Mesendoderm (in vitro differentiated cells): Measurements from ENCODE around the gene BORCS8. TPM values are rescaled to one million over a fixed set of nuclear protein-coding genes. Genes with fewer than 3 reads are reported as not detected.

Experiments
- DNase-seq: peaks from one replicate; pipeline ENCODE4 v3.0.0; 2013
- H2AK5ac ChIP-seq: 2 replicates; pipeline ENCODE4 v1.6.1; 2013; ENCODE audit warnings: low read length, inconsistent platforms
- H2BK120ac ChIP-seq: 2 replicates; pipeline ENCODE4 v1.6.1; 2013; ENCODE audit warnings: low read depth, mild to moderate bottlenecking, low read length, moderate library complexity, mixed read lengths
- H2BK15ac ChIP-seq: replicated peaks from 2 replicates; pipeline ENCODE4 v1.6.1; 2013; ENCODE audit warnings: low read depth, mild to moderate bottlenecking, moderate library complexity
- H2BK5ac ChIP-seq: 2 replicates; pipeline ENCODE4 v1.6.1; 2013; ENCODE audit warnings: low read length, inconsistent platforms
- H3K18ac ChIP-seq: 2 replicates; pipeline ENCODE4 v1.6.1; 2013; ENCODE audit warnings: mild to moderate bottlenecking, low read length, mixed read lengths
- H3K23ac ChIP-seq: one replicate; pipeline ENCODE4 v1.6.1; 2013; ENCODE audit warnings: low read length
- H3K27ac ChIP-seq: 2 replicates; pipeline ENCODE4 v1.5.1; 2013; ENCODE audit warnings: low read depth, mild to moderate bottlenecking, inconsistent platforms, low read length, moderate library complexity
- H3K27me3 ChIP-seq: 2 replicates; pipeline ENCODE4 v1.6.1; 2013; ENCODE audit warnings: low read length, control low read depth, mild to moderate bottlenecking, inconsistent platforms; ENCODE audit not compliant: insufficient read depth, poor library complexity
- H3K36me3 ChIP-seq: 2 replicates; pipeline ENCODE4 v1.6.1; 2013; ENCODE audit warnings: low read length, inconsistent platforms; ENCODE audit not compliant: control insufficient read depth, insufficient read depth
- H3K4ac ChIP-seq: one replicate; pipeline ENCODE4 v1.6.1; 2013; ENCODE audit warnings: low read depth, mild to moderate bottlenecking, low read length, moderate library complexity
- H3K4me1 ChIP-seq: 2 replicates; pipeline ENCODE4 v1.6.1; 2013; ENCODE audit warnings: low read depth, low read length, inconsistent platforms; ENCODE audit not compliant: control insufficient read depth
- H3K4me2 ChIP-seq: 2 replicates; pipeline ENCODE4 v1.6.1; 2013; ENCODE audit warnings: low read length
- H3K4me3 ChIP-seq: 2 replicates; pipeline ENCODE4 v1.5.1; 2013; ENCODE audit warnings: mild to moderate bottlenecking, low read length
- H3K56ac ChIP-seq: one replicate; pipeline ENCODE4 v1.6.1; 2013; ENCODE audit warnings: low read length
- H3K79me1 ChIP-seq: 2 replicates; pipeline ENCODE4 v1.6.1; 2013; ENCODE audit warnings: low read length, inconsistent platforms
- H3K79me2 ChIP-seq: 2 replicates; pipeline ENCODE4 v1.6.1; 2013; ENCODE audit warnings: mild to moderate bottlenecking, low read length; ENCODE audit not compliant: control insufficient read depth, insufficient read depth
- H3K9ac ChIP-seq: 2 replicates; pipeline ENCODE4 v1.6.1; 2013; ENCODE audit warnings: low read length, inconsistent platforms
- H4K5ac ChIP-seq: one replicate; pipeline ENCODE4 v1.6.1; 2013; ENCODE audit warnings: low read length
- H4K8ac ChIP-seq: one replicate; pipeline ENCODE4 v1.6.1; 2013; ENCODE audit warnings: low read depth, mild to moderate bottlenecking, control low read depth, low read length, moderate library complexity
- WGBS: extraction: QIAGEN DNeasy Blood & Tissue Kit; methylation state at CpG from one replicate; pipeline ENCODE4 v1.1.7; 2013; ENCODE audit warnings: low lambda C conversion rate, missing lambda C conversion rate; ENCODE audit not compliant: insufficient coverage; ENCODE audit errors: extremely low coverage; 5-methylcytosine and 5-hydroxymethylcytosine counted together
- small RNA-seq: library from polyadenylated mRNA; stranded (forward); fragments of <200 nt; extraction: miRNeasy Mini kit (QIAGEN cat#:217004); gene quantifications from one replicate; pipeline ENCODE3, GENCODE V24; 2013; ENCODE audit not compliant: insufficient read depth

Gene BORCS8

DNA sequence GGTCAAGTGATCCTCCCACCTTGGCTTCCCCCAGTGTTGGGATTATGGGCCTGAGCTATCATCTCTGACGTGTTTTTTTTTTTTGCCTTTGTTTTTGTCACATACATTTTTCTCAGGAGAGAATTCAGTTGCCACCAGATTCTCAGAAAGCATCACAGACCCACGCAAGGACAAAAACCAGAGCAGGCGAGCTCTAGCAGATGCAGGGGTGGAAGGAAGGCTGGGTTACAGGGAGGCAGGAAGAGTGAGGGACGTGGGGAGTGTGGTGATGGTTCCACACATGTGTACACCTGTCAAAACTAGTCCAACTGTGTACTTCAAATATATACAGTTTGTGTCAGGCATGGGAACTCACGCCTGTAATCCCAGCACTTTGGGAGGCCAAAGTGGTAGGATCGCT, 58.0 kb downstream of the BORCS8 start:
- H4K8ac ChIP-seq: no peak overlapping the region
- H3K36me3 ChIP-seq: no peaks in the 10 kb centered on the region
- no CpG with 5 or more reads among the region's 6 CpGs for WGBS
- H3K4ac ChIP-seq: no peak overlapping the region
- H3K18ac ChIP-seq: no peak overlapping the region
- no peaks in the 10 kb centered on the region for H3K79me2 ChIP-seq
- no peaks in the 10 kb centered on the region for H3K27me3 ChIP-seq
- H3K4me3 ChIP-seq: no peak overlapping the region
- H3K79me1 ChIP-seq: peaks cover 1% of the 10 kb centered on the region
- no peak overlapping the region for H3K4me2 ChIP-seq
- peaks cover 2% of the 10 kb centered on the region for H3K4me1 ChIP-seq
- no peak overlapping the region for H3K56ac ChIP-seq
- no peak overlapping the region for H2BK15ac ChIP-seq
- H3K9ac ChIP-seq: no peak overlapping the region
- no peak overlapping the region for H4K5ac ChIP-seq
- H3K27ac ChIP-seq: no peak overlapping the region
- H2BK120ac ChIP-seq: no peak overlapping the region
- H2AK5ac ChIP-seq: no peak overlapping the region
- H3K23ac ChIP-seq: no peak overlapping the region
- H2BK5ac ChIP-seq: no peak overlapping the region
- no peak for DNase-seq

DNA sequence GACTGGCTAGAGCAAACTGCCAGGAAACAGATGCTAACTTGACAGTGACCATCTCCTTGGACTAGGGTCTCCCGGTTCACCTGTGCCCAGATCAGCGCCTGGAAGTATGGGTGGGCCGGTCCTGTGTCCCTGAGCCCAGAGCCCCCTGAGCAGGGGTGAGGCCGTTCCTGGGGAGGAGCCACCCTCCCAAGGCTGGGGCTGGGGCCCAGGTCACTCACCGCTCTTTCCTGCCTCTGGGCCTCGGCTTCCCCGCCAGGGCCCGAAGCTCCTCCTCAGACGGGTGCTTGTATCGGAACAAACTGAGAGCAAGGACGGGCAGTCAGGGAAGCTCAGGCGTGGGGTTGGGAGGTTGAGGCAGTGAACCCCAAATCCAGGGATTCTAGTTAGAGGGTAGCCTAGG, 59.0 kb downstream of the BORCS8 start:
- Histone ChIP-seq H3K4me3 (no peak overlapping the region), H3K27me3 (no peaks in the 10 kb centered on the region), H3K79me1 (peaks cover 1% of the 10 kb centered on the region), H3K27ac (no peak overlapping the region), H3K56ac (no peak overlapping the region), H2BK5ac (no peak overlapping the region), H3K4me1 (peaks cover 2% of the 10 kb centered on the region), H4K8ac (no peak overlapping the region), H3K36me3 (no peaks in the 10 kb centered on the region), H3K9ac (no peak overlapping the region), H3K23ac (no peak overlapping the region), H3K79me2 (no peaks in the 10 kb centered on the region), H2BK120ac (no peak overlapping the region), H3K4ac (no peak overlapping the region), H4K5ac (no peak overlapping the region), H3K4me2 (no peak overlapping the region), H2AK5ac (no peak overlapping the region), H2BK15ac (no peak overlapping the region), H3K18ac (no peak overlapping the region)
- WGBS: no CpG with 5 or more reads among the region's 12 CpGs
- DNase-seq: no peak

DNA sequence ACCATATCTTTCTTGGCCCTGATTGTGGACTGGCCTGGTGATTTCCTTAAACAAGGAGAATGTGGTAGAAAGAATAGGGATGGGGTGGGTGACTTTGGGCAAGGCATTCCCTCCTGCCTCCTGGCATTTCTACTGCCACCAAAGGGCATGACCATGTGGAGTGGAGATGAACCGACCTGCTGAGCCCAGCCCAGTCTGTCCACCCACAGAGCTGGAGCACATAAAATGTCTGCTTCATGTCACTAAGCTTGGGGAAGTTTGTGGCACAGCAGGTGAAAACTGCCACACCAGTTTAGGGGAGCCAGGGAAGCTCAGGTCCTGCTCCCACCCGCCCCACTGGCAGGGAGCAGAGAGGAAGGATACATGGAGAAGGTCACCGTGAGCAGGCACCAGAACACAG, 60.0 kb downstream of the BORCS8 start:
- Histone ChIP-seq H4K8ac (no peak overlapping the region), H3K9ac (no peak overlapping the region), H3K56ac (no peak overlapping the region), H2BK120ac (no peak overlapping the region), H3K23ac (no peak overlapping the region), H3K4ac (no peak overlapping the region), H2AK5ac (no peak overlapping the region), H3K18ac (no peak overlapping the region), H3K36me3 (no peaks in the 10 kb centered on the region), H2BK15ac (no peak overlapping the region), H3K79me2 (no peaks in the 10 kb centered on the region), H3K4me1 (peaks cover 2% of the 10 kb centered on the region), H3K4me3 (no peak overlapping the region), H3K27ac (no peak overlapping the region), H3K27me3 (no peaks in the 10 kb centered on the region), H4K5ac (no peak overlapping the region), H3K4me2 (no peak overlapping the region), H3K79me1 (peaks cover 1% of the 10 kb centered on the region), H2BK5ac (no peak overlapping the region)
- WGBS: no CpG with 5 or more reads among the region's 3 CpGs
- DNase-seq: no peak

Small RNAs within 50 kb of the gene (small RNA-seq; reads per million reads assigned to genes)
- gene RNU6-1028P: not detected
